MCF 10A (cell line): ENCODE data around the gene FBXW7. TPM values are rescaled to one million over a fixed set of nuclear protein-coding genes. Genes with fewer than 3 reads are reported as not detected.
A peak's percentile ranks its signal among the peaks of the same experiment; 100 is the strongest.

Source experiments
- BruUV-seq: library from RNA; stranded (reverse); fragments of 400-500 nt; replicated peaks from 2 replicates; lab custom pipeline; 2021; lab: Mats Ljungman, UMichigan
- CTCF ChIA-PET: fragments of 300-600 bp; sonication (Branson Sonifier 250); formaldehyde crosslinking; extraction: SDS; loops from one replicate; lab custom pipeline; 2021; ENCODE audit warnings: antibody characterized with exemption, inconsistent platforms; lab: Yijun Ruan, JAX
- POLR2A ChIA-PET: fragments of 300-600, 350-650 bp; sonication (Branson Sonifier 250); formaldehyde crosslinking; extraction: SDS; loops from one replicate; lab custom pipeline; 2020; ENCODE audit warnings: antibody characterized with exemption, inconsistent platforms; lab: Yijun Ruan, JAX
- DNase-seq: peaks from one replicate; pipeline ENCODE4 v3.0.0-alpha.2; 2018; ENCODE audit not compliant: unreplicated experiment
- H3K27ac Mint-ChIP-seq: one replicate; pipeline ENCODE4 v1.8.0; 2022; ENCODE audit warnings: mild to moderate bottlenecking, low read depth, mixed read lengths; ENCODE audit not compliant: unreplicated experiment
- H3K27me3 Mint-ChIP-seq: one replicate; pipeline ENCODE4 v1.8.0; 2022; ENCODE audit warnings: mixed read lengths; ENCODE audit not compliant: insufficient read depth, unreplicated experiment
- H3K36me3 Mint-ChIP-seq: one replicate; pipeline ENCODE4 v1.8.0; 2022; ENCODE audit warnings: mild to moderate bottlenecking, moderate library complexity, mixed read lengths; ENCODE audit not compliant: insufficient read depth, unreplicated experiment
- H3K4me1 Mint-ChIP-seq: one replicate; pipeline ENCODE4 v1.8.0; 2022; ENCODE audit warnings: mixed read lengths; ENCODE audit not compliant: insufficient read depth, unreplicated experiment
- H3K4me3 Mint-ChIP-seq: one replicate; pipeline ENCODE4 v1.8.0; 2022; ENCODE audit warnings: mild to moderate bottlenecking, moderate library complexity, mixed read lengths; ENCODE audit not compliant: unreplicated experiment
- H3K9me3 Mint-ChIP-seq: one replicate; pipeline ENCODE4 v1.8.0; 2022; ENCODE audit warnings: mixed read lengths; ENCODE audit not compliant: unreplicated experiment
- intact Hi-C: fragments of 100-400 bp; cut with micrococcal nuclease; formaldehyde crosslinking; loops from 2 replicates; pipeline ENCODE4 v1.14.1; 2022
- total RNA-seq: library from RNA; stranded (reverse); gene quantifications from 2 replicates; pipeline ENCODE4 v1.2.3, GENCODE V29; 2022
- TF ChIP-seq, protein P1 (sequence below): fragments of 200-600 bp; IDR thresholded peaks from one replicate; pipeline ENCODE4 v1.8.0; 2022; ENCODE audit warnings: antibody characterized with exemption, mild to moderate bottlenecking; ENCODE audit not compliant: unreplicated experiment

Gene FBXW7
- total RNA-seq, 1 experiment from 2014 or later: 40.2 TPM

DNA sequence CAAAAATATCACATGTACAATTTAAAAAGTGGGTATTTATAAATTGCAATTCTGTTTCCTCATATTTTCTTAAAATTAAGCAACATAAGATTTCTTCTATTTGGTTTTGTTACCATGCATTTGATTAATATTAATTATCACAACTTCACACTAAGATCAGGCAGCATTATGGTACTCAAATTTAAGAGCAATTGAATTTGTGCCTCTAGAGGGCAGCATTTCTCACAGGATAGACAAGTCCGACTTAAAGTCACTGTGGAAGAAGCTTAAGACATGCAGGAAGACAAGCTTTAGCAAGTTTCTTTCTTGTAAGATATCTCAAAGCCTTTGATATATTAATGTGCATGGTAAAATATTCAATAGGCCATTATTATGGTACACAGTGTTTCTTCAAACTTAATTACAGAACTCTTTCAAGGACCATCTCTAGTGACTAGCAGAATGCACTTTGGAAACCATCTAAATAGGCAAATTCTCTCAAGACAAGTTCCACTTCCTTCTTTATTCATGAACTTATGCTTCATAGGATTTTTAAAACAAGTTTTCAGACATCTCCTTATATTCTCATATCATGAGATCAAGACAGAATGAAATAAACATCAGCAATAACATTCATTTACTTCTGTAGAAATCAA is 35.0 kb downstream of the FBXW7 start:
- no TSS peak for BruUV-seq
- peaks cover 6% of the 10 kb centered on the region for H3K36me3 Mint-ChIP-seq
- H3K27ac Mint-ChIP-seq: no peak overlapping the region
- ChIA-PET POLR2A (interaction anchor here (0.7 to 5.0 kb wide), 11 partner anchors 14 to 232 kb away, joined by 3 to 69 read pairs (median 5); partner anchors contain the start of gene FBXW7), CTCF (interaction anchor here (0.5 to 7.8 kb wide), 41 partner anchors 9 to 626 kb away, joined by 3 to 131 read pairs (median 5); partner anchors contain the start of genes ARFIP1, FBXW7 and TIGD4)
- peak; percentile 83 for DNase-seq
- intact Hi-C loops: loop anchor here (1.0 to 5.0 kb wide), 4 partner anchors 35 to 234 kb away; partner anchors contain the start of gene FBXW7
- H3K4me3 Mint-ChIP-seq: no peak overlapping the region
- peaks cover 12% of the 10 kb centered on the region for H3K4me1 Mint-ChIP-seq
- H3K27me3 Mint-ChIP-seq: no peaks in the 10 kb centered on the region
- TF ChIP-seq, protein P1, sequence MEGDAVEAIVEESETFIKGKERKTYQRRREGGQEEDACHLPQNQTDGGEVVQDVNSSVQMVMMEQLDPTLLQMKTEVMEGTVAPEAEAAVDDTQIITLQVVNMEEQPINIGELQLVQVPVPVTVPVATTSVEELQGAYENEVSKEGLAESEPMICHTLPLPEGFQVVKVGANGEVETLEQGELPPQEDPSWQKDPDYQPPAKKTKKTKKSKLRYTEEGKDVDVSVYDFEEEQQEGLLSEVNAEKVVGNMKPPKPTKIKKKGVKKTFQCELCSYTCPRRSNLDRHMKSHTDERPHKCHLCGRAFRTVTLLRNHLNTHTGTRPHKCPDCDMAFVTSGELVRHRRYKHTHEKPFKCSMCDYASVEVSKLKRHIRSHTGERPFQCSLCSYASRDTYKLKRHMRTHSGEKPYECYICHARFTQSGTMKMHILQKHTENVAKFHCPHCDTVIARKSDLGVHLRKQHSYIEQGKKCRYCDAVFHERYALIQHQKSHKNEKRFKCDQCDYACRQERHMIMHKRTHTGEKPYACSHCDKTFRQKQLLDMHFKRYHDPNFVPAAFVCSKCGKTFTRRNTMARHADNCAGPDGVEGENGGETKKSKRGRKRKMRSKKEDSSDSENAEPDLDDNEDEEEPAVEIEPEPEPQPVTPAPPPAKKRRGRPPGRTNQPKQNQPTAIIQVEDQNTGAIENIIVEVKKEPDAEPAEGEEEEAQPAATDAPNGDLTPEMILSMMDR: peak; percentile 66
- no peaks in the 10 kb centered on the region for H3K9me3 Mint-ChIP-seq

DNA sequence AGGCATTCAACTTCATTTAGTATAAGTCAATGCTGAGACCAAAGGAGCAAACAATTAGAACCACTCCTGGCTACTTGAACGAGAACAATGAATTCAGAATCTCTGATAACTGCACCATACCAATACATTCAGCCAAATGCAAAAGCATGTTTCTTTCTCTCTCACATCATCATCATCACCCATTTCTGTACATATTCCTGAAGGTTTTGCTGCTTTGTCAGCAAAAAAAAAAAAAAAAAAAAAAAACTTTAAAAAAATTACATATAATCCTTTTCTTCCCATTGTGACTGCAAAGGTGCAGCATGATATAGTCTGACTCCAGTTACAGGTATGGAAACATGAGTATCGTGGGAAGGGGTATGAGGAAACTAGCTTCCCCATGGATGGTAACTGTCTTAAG is 35.6 kb downstream of the FBXW7 start:
- Mint-ChIP-seq H3K27ac (no peak overlapping the region), H3K4me1 (peaks cover 12% of the 10 kb centered on the region), H3K27me3 (no peaks in the 10 kb centered on the region), H3K4me3 (no peak overlapping the region), H3K9me3 (no peaks in the 10 kb centered on the region), H3K36me3 (peaks cover 6% of the 10 kb centered on the region)
- no TSS peak for BruUV-seq
- DNase-seq: no peak
- TF ChIP-seq, protein P1: no peak
- intact Hi-C loops: loop anchor here (5.0 kb wide), 1 partner anchor 48 kb away; no protein-coding TSS in a partner anchor
- ChIA-PET CTCF (interaction anchor here (0.7 to 7.8 kb wide), 20 partner anchors 9 to 1148 kb away, joined by 3 to 131 read pairs (median 12); partner anchors contain the start of genes ARFIP1, FBXW7 and TIGD4), POLR2A (interaction anchor here (0.6 to 4.7 kb wide), 6 partner anchors 14 to 174 kb away, joined by 3 to 69 read pairs (median 6); partner anchors contain the start of gene FBXW7)

DNA sequence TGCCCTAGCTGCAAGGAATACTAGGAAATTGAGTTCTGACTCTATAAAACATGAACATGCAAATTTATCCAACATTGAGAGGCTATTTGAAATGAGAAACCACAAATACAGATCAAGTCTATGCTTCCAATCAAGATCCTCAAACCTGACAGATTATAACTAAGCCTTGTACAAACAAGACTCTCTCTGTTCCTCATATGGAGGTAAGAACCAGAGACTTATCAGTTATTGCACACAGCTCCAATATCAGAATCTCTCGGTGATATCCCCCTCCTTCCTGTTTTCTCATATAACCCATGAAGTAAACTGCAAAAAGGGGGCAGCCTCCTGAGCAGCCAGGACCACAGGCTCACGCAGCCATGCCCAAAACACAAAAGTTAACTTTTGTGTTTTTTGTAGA is 36.5 kb downstream of the FBXW7 start:
- no peaks in the 10 kb centered on the region for H3K9me3 Mint-ChIP-seq
- BruUV-seq: no TSS peak
- no peak overlapping the region for H3K27ac Mint-ChIP-seq
- POLR2A ChIA-PET: interaction anchor here (1.9 kb wide), 1 partner anchor 37 kb away, joined by 6 read pairs; the partner anchor contains the start of gene FBXW7
- TF ChIP-seq, protein P1: no peak
- H3K4me3 Mint-ChIP-seq: no peak overlapping the region
- CTCF ChIA-PET: interaction anchor here (0.5 to 7.8 kb wide), 15 partner anchors 8 to 627 kb away, joined by 3 to 131 read pairs (median 6); no protein-coding TSS in a partner anchor
- H3K4me1 Mint-ChIP-seq: peaks cover 12% of the 10 kb centered on the region
- DNase-seq: no peak
- intact Hi-C loops: no loop called here
- no peaks in the 10 kb centered on the region for H3K27me3 Mint-ChIP-seq
- H3K36me3 Mint-ChIP-seq: peaks cover 6% of the 10 kb centered on the region

DNA sequence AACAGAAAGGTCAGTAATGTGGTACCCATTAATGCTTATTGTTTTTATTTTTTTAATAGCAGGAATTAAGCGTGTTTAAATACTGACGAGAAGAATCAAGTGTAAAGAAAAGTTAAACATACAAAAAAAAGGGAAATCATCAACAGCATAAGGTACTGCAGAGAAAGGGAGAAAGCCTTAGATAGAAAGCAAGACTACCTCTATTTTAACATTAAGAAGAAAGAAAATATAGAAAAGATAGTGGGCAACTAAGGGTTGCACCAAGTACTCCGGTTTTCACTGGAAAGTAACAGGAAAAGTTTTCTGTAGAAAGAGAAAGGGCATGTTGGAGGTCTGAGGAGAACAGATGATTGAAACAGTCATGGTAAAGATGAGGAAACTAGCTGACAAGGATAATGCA is 41.9 kb downstream of the FBXW7 start:
- peaks cover 6% of the 10 kb centered on the region for H3K36me3 Mint-ChIP-seq
- no peak overlapping the region for H3K27ac Mint-ChIP-seq
- peaks cover 20% of the 10 kb centered on the region for H3K4me1 Mint-ChIP-seq
- no peaks in the 10 kb centered on the region for H3K9me3 Mint-ChIP-seq
- intact Hi-C loops: no loop called here
- H3K27me3 Mint-ChIP-seq: no peaks in the 10 kb centered on the region
- no TSS peak for BruUV-seq
- no peak for DNase-seq
- TF ChIP-seq, protein P1: no peak
- H3K4me3 Mint-ChIP-seq: no peak overlapping the region
- CTCF ChIA-PET: interaction anchor here (0.6 to 1.2 kb wide), 2 partner anchors 8 to 38 kb away, joined by 5 read pairs; no protein-coding TSS in a partner anchor
- POLR2A ChIA-PET: interaction anchor here (1.2 kb wide), 1 partner anchor 43 kb away, joined by 3 read pairs; no protein-coding TSS in a partner anchor
